ENCODE results near the gene ERAL1. TPM values are rescaled to one million over a fixed set of nuclear protein-coding genes. Genes with fewer than 3 reads are reported as not detected.

ERAL1 gene
- total RNA-seq, 1 donor from 2014 or later = 17.6 TPM

GRCh38 chr17:28878158-28878910 is 23.5 kb downstream of the ERAL1 start:
- Histone ChIP-seq H3K36me3 (ENCODE audit: control insufficient read depth, insufficient read depth, low read length) (peaks cover 15% of the 10 kb centered on the region), H3K27me3 (ENCODE audit: control insufficient read depth, insufficient read depth, low read length) (no peaks in the 10 kb centered on the region), H3K4me3 (ENCODE audit: low read depth, low read length) (no peak overlapping the region)
- FAIRE-seq (no peak), DNase-seq (ENCODE audit: low read depth) (peak; percentile 60)
- TF ChIP-seq CTCF (IDR thresholded peaks at IDR 0.05; ENCODE audit: insufficient read depth, low read length, severe bottlenecking) = no peak

GRCh38 chr17:28878981-28879380 is 24.2 kb downstream of the ERAL1 start:
- DNase-seq (ENCODE audit: low read depth) (peak; percentile 59), FAIRE-seq (no peak)
- H3K4me3 ChIP-seq (ENCODE audit: low read depth, low read length) = no peak overlapping the region
- peaks cover 15% of the 10 kb centered on the region for H3K36me3 ChIP-seq (ENCODE audit: control insufficient read depth, insufficient read depth, low read length)
- H3K27me3 ChIP-seq (ENCODE audit: control insufficient read depth, insufficient read depth, low read length) = no peaks in the 10 kb centered on the region
- TF ChIP-seq CTCF (IDR thresholded peaks at IDR 0.05; ENCODE audit: insufficient read depth, low read length, severe bottlenecking) = peak; percentile 71

DNA sequence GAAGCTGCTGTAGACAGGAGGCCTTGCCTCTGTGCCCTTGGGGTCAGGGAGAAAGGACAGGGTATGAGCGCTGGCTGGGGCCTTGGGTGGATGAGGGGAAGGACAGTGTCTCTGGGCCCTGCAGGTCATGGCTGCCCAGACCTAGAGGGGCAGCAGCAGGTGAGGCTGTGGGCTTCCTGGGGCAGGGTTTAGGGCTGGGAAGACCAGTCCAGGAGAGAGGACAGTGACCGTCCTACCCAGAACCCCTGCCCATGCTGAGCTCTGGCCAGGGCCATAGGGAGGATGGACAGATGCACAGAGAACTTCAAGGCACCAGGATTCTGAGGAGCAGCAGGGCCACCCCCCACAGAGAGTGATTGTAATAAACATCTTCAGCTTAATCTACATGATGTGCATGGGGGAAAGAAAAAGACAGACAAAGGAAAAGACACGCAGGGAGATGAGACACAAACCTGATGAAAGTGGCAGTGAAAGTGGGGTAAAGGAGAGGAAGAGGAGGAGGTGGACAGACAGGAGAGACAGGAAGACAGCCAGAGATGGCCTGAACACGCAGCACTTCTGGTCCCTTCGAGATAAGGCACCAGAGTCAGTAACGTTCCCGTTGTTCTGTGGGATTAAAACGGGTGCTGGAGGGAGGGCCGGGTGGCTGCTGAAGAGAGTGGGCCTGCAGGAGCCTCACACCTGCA is 25.2 kb downstream of the ERAL1 start:
- H3K36me3 ChIP-seq (ENCODE audit: control insufficient read depth, insufficient read depth, low read length) = peaks cover 21% of the 10 kb centered on the region
- TF ChIP-seq CTCF (IDR thresholded peaks at IDR 0.05; ENCODE audit: insufficient read depth, low read length, severe bottlenecking) = no peak
- DNase-seq (ENCODE audit: low read depth) (no peak), FAIRE-seq (no peak)
- no peak overlapping the region for H3K4me3 ChIP-seq (ENCODE audit: low read depth, low read length)
- no peaks in the 10 kb centered on the region for H3K27me3 ChIP-seq (ENCODE audit: control insufficient read depth, insufficient read depth, low read length)

GRCh38 chr17:28880572-28880945 is 25.7 kb downstream of the ERAL1 start:
- no peak for TF ChIP-seq CTCF (IDR thresholded peaks at IDR 0.05; ENCODE audit: insufficient read depth, low read length, severe bottlenecking)
- DNase-seq (ENCODE audit: low read depth) = peak; percentile 67
- no peak for FAIRE-seq
- no peaks in the 10 kb centered on the region for H3K27me3 ChIP-seq (ENCODE audit: control insufficient read depth, insufficient read depth, low read length)
- no peak overlapping the region for H3K4me3 ChIP-seq (ENCODE audit: low read depth, low read length)
- H3K36me3 ChIP-seq (ENCODE audit: control insufficient read depth, insufficient read depth, low read length) = peaks cover 26% of the 10 kb centered on the region

- Histone ChIP-seq H3K4me3 (ENCODE audit: low read depth, low read length) (no peak overlapping the region), H3K36me3 (ENCODE audit: control insufficient read depth, insufficient read depth, low read length) (peaks cover 29% of the 10 kb centered on the region), H3K27me3 (ENCODE audit: control insufficient read depth, insufficient read depth, low read length) (no peaks in the 10 kb centered on the region)
- FAIRE-seq (no peak), DNase-seq (ENCODE audit: low read depth) (no peak)
- TF ChIP-seq CTCF (IDR thresholded peaks at IDR 0.05; ENCODE audit: insufficient read depth, low read length, severe bottlenecking) = no peak
Measured at GRCh38 chr17:28881533-28882056, 26.8 kb downstream of the ERAL1 start.
